Activated CD4-positive, CD25-positive, alpha-beta regulatory T cell (primary cell): ENCODE data around the gene PANK2.

Source experiments
- DNase-seq, 4 experiments: peaks; one replicate each; lab custom pipeline; 2025; lab: John Stamatoyannopoulos, UW

Gene PANK2

DNA sequence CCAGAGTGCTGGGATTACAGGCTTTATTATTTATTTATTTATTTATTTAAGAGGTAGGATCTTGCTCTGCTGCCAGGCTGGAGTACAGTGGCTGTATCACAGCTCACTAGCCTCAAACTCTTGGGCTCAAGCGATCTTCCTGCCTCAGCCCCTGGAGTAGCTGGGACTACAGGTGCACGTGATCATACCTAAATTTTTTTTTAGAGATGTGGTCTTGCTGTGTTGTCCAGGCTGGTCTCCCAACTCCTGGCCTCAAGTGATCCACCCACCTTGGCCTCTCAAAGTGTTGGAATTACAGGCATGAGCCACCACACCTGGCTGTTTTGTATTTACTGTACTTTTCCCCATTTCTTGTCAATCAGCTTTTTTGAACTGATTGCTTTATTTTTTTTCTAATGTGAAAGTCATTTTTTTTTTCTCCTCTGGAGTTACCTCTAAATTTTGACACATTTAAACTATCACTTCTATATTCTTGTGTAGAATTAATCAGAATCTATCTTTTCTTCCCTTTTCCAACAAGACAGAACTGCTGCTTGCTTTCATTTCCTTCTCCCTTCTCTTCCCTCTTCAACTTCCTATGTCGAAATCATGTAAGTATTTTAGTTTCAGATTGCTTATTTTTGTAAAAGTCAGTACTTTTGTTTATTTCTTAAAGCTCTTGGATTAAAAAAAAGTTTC lies 12.0 kb downstream of the PANK2 start:
- no peak for DNase-seq

DNA sequence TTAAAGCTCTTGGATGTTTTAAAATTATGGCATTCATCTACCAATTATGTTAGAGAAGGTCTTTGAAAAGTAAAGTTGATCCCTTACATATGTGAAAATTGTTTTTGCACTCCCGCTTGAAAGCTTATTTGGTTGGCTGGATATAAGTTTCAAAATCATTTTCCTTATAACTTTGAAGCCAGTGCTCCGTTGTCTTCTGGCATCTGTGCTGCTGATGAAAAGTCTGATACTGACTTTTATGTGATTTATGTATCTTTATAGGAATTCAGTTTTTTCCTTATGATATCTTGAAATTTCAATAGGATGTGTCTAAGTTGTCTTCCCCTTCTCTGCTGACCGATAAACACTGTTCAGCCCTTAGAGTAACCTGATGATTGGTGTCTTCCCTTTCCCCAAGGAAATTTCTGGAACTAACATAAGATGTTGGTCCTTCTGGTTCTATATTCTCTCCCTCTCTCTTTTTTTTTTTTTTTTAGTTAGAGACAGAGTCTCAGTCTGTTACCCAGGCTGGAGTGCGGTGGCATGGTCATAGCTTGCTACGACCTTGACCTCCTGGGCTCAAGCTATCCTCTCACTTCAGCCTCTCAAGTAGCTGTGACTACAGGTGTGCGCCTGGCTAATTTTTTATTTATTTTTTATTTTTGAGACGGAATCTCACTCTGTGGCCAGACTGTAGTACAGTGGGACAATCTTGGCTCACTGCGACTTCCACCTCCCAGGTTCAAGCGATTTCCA lies 12.7 kb downstream of the PANK2 start:
- no peak for DNase-seq

DNA sequence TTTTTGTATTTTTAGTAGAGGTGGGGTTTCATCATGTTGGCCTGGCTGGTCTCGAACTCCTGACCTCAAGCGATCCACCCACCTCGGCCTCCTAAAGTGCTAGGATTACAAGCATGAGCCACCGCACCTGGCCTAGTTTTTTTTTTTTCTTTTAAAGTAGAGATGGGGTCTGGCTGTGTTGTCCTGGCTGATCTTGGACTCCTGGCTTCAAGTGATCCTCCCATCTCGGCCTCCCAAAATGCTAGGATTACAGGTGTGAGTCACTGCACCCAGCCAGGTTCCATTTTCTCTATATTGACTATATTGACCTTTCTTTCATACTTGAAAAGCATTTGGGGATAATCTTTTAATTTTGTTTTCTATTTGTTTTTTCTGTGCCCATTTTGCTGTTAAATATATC lies 13.3 kb downstream of the PANK2 start:
- no peak for DNase-seq

GRCh38 chr20:3904224-3904623 lies 15.0 kb downstream of the PANK2 start:
- no peak for DNase-seq

DNA sequence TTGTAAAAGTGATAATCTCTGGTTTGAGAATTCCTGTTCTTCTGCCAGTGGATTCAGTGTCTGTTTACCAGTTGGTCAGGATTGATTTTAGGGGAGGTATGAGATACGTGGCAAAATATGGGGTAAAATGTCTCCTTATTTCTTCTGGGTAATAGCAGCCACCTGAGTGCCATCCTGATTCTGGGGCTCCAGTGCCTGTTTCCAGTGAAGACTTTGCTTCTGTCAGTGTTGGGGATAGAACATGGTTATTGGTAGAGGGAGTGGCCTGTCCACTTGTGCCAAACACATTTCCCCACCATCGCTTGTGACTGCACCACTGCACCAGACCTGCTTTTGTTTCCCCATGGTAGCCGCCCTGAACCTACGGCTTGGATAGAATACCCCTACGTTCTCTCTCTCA lies 15.7 kb downstream of the PANK2 start:
- no peak for DNase-seq

GRCh38 chr20:3906744-3907721 lies 17.8 kb downstream of the PANK2 start:
- peak in 1 of 4 experiments; percentile 9 for DNase-seq

DNA sequence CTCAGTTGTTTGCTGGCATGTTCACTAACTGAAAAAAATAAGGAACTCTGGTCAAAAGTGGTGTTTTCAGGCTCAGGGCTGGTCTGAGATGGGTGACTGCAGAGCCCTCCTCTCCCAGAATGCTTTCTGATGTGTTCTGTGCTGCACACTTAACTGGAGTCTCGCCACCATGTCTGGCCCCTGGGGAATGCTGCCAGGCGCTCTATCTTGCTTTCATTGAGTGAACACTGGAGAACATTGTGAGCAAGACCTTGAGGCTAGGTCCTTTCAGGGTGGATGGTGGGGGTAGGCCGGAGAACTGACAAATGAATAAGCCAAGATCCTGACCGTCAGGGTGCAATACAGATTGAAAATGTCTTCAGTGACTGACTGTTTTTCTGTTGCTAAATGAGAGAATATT lies 19.5 kb downstream of the PANK2 start:
- DNase-seq, result no peak

DNA sequence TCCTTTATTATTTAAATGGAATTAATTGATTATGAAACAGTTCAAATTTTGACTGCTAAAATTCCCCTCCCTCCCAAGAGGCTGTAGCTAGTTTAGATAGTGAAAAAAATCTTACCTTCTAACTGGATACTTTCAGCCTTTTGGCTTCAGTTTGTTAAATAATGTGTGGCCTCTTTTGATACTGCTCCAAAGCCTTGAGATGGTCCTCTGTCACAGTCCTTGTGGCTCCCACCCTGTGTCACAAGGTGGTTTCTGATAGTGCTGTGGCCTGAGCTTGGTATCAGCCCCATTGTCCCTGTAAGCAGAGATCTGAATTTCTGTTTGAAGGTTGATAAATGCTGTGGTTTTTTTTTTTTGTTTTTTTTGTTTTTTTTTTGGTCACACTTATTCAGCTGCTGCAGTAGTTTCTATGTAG lies 20.8 kb downstream of the PANK2 start:
- DNase-seq, result no peak

GRCh38 chr20:3910853-3911252 lies 21.7 kb downstream of the PANK2 start:
- DNase-seq, result no peak

- no peak for DNase-seq
Observed at GRCh38 chr20:3911956-3912355, 22.8 kb downstream of the PANK2 start.

- DNase-seq, result no peak
Observed at GRCh38 chr20:3914446-3914845, 25.3 kb downstream of the PANK2 start.

- no peak for DNase-seq
Observed at GRCh38 chr20:3915691-3916090, 26.5 kb downstream of the PANK2 start.

DNA sequence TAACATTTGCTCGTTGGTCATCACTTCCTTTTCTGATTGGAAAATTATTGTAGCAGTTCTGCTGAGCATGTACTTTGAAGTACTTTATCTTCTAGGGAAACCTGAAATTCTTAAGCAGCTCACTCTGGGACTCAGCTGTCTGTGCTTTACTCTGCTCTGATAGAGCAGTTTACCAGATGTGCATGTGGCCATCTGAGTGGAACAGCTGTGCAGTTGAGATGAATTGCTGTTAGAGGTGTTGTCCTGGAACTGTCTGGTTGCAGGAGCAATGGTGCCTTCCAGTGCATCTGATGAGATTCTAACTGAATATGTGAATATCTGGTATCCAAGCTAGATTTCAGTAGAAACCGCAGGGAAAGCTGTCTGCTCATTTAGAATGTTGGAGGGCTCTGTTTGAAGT lies 27.2 kb downstream of the PANK2 start:
- DNase-seq, result no peak

DNA sequence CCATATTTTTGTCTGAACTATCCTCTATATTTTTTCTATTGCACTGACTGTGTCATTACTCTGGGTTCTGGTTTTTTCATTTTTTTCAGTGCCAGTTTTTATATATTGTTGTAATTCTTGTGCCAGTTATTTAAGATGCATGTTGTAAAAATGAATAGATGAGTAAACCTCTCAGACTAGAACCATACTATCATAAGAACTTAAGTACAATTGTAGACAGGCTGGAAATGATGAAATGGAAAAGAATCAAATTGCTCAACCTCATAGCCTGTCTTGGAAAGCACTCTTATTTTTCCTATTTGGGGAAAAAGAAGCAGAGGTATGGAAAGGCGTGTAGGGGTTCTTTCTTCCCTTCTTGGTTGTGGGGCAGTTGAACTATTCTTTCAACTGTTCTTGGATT lies 30.2 kb downstream of the PANK2 start:
- no peak for DNase-seq

- no peak for DNase-seq
Observed at GRCh38 chr20:3922223-3922982, 33.2 kb downstream of the PANK2 start.

DNA sequence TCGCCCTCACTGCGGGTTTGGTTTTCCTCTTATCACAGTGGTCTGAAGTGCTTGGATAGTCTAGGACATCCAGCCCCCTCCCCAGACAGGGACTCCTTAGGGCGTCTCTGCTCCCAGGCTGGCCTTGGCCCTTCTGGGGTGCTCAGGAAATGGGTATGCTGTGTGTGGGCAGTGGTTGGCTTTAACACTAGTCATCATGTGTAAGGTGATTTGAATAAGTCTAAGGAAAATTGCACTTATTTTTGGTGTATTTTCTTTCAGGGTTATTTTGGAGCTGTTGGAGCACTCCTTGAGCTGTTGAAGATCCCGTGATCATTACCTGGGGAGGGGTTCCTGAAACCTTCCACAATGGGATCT lies 33.8 kb downstream of the PANK2 start:
- no peak for DNase-seq

DNA sequence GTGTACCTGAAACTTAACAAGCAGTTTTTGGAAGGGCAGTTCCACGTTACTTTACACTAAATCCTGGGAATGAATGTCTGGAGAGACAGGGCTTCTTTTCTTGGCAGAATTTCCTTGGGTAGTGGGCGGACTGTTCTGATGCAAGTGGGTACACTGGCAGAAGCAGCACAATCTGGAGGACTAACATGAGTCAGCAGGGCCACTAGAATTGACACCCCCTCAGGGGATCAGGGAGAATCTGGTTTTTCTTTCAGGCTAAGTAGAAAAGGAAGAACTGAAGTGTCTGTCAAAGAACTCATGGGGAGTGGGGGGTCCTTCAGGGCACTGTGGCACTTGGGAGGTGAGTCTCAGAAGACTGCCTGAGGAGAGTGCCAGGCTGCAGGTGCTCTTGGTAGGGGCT lies 34.6 kb downstream of the PANK2 start:
- DNase-seq, result no peak

DNA sequence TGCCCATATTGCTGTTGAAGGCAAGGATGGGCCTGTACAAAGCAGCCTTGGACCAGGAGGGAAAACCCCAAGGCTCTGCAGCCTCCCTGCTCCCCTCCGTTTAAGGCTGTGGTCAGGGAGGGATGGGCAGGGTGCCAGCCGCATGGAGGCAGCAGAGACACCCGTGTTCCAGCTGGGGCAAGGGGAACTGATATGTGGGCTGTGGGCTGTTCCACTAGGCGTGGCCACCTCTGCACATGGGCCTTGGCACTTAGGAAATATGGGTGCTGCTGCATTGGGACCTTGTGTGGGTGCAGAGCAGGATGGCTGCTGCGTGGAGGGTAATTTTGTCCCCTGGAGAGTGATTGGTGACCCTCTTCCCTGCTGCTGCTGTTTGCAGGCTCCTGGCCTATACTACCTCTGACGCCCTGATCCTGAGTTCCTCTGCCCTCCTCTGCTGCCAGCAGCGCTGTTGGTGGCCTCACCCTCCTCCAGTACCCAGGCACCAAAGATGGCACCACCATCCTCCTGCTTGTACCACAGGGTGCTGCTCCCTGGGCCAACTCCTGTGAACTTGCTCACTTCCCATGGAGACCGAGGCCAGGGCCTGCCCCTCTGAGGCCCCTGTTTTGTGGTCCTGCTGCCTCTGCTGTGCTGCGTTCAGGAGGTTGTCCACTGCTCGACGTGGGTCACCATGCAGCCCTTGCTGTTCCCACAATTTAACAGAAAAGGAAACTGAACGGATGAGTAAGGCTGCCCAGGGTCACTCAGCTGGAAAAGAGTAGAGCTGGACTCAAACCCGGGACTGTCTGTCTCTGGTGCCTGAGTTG lies 35.3 kb downstream of the PANK2 start:
- no peak for DNase-seq

DNA sequence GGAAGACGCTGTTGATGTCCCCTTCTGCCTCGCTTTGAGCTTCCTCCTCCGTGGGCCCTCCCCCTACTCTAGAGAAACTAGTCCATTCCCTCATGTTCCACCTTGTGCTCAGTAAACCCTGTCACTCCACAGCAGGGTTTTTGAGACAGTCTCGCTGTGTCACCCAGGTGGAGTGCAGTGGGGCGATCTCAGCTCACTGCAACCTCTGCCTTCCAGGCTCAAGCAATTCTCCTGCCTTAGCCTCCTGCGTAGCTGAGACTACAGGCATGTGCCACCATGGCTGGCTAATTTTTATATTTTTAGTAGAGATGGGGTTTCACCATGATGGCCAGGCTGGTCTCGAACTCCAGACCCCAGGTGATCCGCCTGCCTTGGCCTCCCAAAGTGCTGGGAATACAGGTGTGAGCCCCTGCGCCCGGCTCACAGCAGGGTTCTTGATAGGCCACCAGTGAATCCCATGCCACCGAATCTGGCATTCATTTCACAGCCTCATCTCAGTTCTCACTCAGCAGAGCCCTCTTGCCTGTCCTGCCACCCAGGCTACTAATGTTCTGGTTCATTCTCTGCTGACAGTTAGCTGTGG lies 36.0 kb downstream of the PANK2 start:
- DNase-seq, result no peak

- DNase-seq, result no peak
Observed at GRCh38 chr20:3925899-3926638, 36.9 kb downstream of the PANK2 start.
